H1 (cell line): ENCODE results near the gene GSDMA.

Experiments
- CTCF ChIP-seq, 3 experiments: IDR thresholded peaks; 1 replicate in 2 of 3; 2 replicates in 1 of 3; pipeline versions ENCODE4 v1.5.1 to v1.6.1; 2011; ENCODE audit warnings: low read length in 3 of 3, mild to moderate bottlenecking in 3 of 3, inconsistent platforms in 2 of 3, low read depth in 1 of 3, moderate library complexity in 1 of 3; ENCODE audit not compliant: insufficient read depth in 1 of 3; ENCODE audit errors: control extremely low read depth in 1 of 3
- RBBP5 ChIP-seq: IDR thresholded peaks from 2 replicates; pipeline ENCODE4 v1.7.1; 2012; ENCODE audit warnings: low read depth, mild to moderate bottlenecking, inconsistent platforms, low read length, moderate library complexity, borderline replicate concordance
- SIN3A ChIP-seq, 2 experiments: IDR thresholded peaks in 1 of 2; conservative IDR thresholded peaks in 1 of 2; 2 replicates each; pipeline ENCODE4 v1.6.1; 2011 to 2012; ENCODE audit warnings: low read length in 2 of 2, improper control_type of control experiment in 1 of 2, low read depth in 1 of 2, mild to moderate bottlenecking in 1 of 2
- ZNF274 ChIP-seq: IDR thresholded peaks from 2 replicates; pipeline ENCODE4 v1.7.0; 2012; ENCODE audit warnings: low read length, borderline replicate concordance; ENCODE audit errors: extremely low read depth

- TF ChIP-seq CTCF (IDR thresholded peaks at IDR 0.05; ENCODE audit: control extremely low read depth in 1 of 3, insufficient read depth in 1 of 3, low read depth in 1 of 3, low read length in 3 of 3) (no peak), SIN3A (conservative IDR thresholded peaks at IDR 0.05 in 1 of 2, IDR thresholded peaks at IDR 0.05 in 1 of 2; ENCODE audit: low read depth in 1 of 2, low read length in 2 of 2) (no peak), RBBP5 (no peak), ZNF274 (no peak)
Measured at GRCh38 chr17:39919087-39919683, 43.6 kb upstream of the GSDMA start.
